Fibroblast of lung (primary cell): ENCODE results near the gene SERGEF.

Experiments used
- CTCF ChIP-seq, 2 donors: IDR thresholded peaks in 1 of 2; conservative IDR thresholded peaks in 1 of 2; 1 replicate in 1 of 2; 2 replicates in 1 of 2; pipeline ENCODE4 v1.5.1; 2011 to 2012; ENCODE audit warnings: low read length in 2 of 2, control low read depth in 1 of 2, inconsistent platforms in 1 of 2, low read depth in 1 of 2, mild to moderate bottlenecking in 1 of 2
- EZH2 ChIP-seq: IDR thresholded peaks from 2 replicates; pipeline ENCODE4 v1.5.1; 2012; ENCODE audit warnings: low read length, control low read depth, mild to moderate bottlenecking; ENCODE audit errors: missing control alignments

- no peak for TF ChIP-seq CTCF (conservative IDR thresholded peaks at IDR 0.05 in 1 of 2, IDR thresholded peaks at IDR 0.05 in 1 of 2; ENCODE audit: low read depth in 1 of 2, low read length in 2 of 2)
- no peak for TF ChIP-seq EZH2
Measured at GRCh38 chr11:17985517-17985916, 27.3 kb downstream of the SERGEF start.
